ENCODE measurements around the gene DSC1.

GRCh38 chr18:31101183-31102024 is 61.3 kb downstream of the DSC1 start:
- TF ChIP-seq CTCF (IDR thresholded peaks at IDR 0.05) (no peak), POLR2A (IDR thresholded peaks at IDR 0.05) (peak in 1 of 2 donors; percentile 24)
